GM21786 (cell line): ENCODE data around the gene UBN2.
"Not testable (repeated sequence)": the region's sequence is repeated elsewhere in the genome, so short reads cannot be mapped to it uniquely, and the experiment has no call there.

Source experiments
- ATAC-seq: cut with Tn5 transposase; IDR thresholded peaks from one replicate; pipeline ENCODE4 v1.9.1; 2021; ENCODE audit not compliant: unreplicated experiment

The UBN2 gene

DNA sequence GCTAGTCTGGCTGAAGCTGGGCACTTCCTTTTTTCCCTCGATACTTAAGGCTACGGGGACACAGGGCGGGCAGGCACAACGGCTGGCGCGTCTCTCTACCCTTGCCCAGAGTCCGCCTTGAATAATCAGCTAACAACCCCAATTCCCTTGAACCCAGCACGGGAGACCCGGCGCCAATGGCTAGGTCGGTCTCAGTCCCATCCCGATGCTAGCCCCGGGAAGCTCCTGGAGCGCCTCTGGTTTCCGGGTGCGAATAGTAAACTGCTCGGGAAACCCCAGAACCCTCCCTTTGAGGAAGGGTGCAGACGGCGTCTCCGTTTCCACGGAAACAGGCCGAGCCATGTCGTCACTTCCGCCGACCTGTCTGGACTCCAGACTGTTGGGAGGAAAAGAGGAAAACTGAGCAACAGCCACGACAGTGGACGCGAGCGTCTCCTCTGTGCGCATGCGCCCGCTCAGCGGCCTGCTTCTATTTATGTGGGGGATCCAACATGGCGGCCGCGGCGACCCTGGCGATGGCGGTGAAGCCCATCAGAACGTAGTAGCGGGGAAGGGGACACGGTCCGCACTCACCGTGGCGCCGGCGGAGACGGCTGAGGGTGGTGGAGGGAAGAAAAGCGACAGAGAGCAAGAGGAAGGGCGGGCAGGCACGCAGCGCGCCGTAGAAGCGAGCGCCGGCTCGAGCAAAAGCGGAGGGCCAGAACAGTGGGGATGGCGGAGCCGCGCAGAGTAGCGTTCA lies at the start of gene UBN2:
Gene UBN2, plus strand, starts transcription at position 464 of the 739 bp plus-strand sequence. Its CDS starts 248 bp downstream, at position 712.
- ATAC-seq = peak; percentile 96

GRCh38 chr7:139181404-139181803 lies 49.6 kb upstream of the UBN2 start:
- ATAC-seq = no peak

- no peak for ATAC-seq
These were observed 48.7 kb upstream of the UBN2 start for GRCh38 chr7:139182363-139182762.

- no peak for ATAC-seq
These were observed 47.8 kb upstream of the UBN2 start for GRCh38 chr7:139183251-139183650.

DNA sequence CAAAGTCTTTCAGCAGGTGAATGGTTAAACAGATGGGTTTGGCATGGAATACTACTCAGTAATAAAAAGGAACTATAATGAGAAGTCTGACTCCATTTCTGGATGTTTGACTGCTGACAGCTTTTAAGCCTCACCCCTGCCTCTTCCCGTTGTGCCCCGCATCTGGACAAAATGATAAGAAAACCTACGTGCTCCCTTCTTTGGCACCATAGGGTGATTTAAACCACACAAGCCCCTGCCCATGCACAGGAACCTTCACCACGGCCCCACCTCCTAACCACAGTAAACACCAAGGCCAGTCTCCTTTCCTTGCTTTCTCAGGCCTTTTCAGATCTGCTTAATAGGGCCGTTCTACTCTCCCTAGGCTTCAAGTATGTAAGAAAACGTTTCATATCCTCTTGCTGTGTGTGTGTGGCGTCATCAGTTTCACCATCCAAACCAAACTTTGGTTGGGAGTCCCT lies 47.1 kb upstream of the UBN2 start:
- no peak for ATAC-seq

DNA sequence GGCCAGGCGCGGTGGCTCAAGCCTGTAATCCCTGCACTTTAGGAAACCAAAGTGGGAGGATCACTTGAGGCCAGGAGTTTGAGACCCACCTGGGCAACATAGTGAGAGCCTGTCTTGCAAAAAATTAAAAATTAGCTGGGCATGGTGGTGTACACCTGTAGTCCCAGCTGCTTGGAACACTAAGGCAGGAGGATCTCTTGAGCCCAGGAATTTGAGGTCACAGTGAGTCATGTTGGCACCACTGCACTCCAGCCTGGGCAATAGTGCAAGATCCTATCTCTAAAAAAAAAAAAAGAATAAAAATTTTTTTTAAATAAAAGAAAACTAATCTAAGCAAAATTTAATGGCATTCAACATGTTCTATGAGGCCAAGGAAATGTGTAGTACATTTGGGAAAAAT lies 44.9 kb upstream of the UBN2 start:
- ATAC-seq = no peak

GRCh38 chr7:139189357-139189756 lies 41.7 kb upstream of the UBN2 start:
- ATAC-seq = no peak

- no peak for ATAC-seq
These were observed 38.9 kb upstream of the UBN2 start for GRCh38 chr7:139192014-139192706.

- ATAC-seq = no peak
These were observed 30.7 kb upstream of the UBN2 start for GRCh38 chr7:139200382-139200781.

DNA sequence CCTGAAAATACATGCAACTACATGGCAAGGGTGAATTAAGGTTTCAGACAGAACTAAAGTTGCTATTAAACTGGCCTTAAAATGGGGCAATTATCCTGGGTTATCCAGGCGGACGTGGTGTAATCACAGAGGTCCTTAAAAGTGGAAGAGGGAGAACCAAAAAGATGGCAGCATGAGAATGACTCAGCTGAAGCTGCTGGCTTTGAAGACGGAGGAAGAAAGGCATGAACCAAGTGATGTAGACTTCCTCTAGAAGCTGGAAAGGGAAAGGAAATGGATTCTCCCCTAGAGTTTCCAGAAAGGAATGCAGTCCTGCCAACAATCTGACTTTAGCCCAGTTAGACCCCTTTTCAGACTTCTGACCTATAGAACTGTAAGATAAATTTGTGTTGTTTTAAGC lies 27.0 kb upstream of the UBN2 start:
- ATAC-seq = no peak

- ATAC-seq = no peak
These were observed 25.2 kb upstream of the UBN2 start for GRCh38 chr7:139205843-139206242.

DNA sequence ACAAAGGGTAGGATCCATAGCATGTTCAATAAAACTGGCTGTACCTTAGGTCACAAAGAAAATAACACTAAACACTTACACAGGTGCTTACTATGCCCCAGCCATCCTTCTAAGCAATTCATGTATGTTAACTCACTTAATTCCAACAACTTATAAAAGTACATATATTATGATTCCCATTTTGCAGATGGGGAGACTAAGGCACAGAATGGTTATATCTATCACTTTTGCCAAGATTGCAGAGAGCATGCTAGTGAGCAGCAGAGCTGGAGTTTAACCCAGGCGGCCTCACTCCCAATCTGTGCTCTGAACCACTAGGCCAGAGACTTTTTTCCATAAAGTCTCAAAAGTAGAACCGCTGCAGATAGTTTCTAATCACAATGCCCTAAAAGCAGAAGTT lies 18.9 kb upstream of the UBN2 start:
- ATAC-seq = no peak

DNA sequence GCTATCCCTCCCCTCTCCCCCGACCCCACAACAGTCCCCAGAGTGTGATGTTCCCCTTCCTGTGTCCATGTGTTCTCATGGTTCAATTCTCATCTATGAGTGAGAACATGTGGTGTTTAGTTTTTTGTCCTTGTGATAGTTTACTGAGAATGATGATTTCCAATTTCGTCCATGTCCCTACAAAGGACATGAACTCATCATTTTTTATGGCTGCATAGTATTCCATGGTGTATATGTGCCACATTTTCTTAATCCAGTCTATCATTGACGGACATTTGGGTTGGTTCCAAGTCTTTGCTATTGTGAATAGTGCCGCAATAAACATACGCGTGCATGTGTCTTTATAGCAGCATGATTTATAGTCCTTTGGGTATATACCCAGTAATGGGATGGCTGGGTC lies 17.5 kb upstream of the UBN2 start:
- ATAC-seq = not testable (repeated sequence)

DNA sequence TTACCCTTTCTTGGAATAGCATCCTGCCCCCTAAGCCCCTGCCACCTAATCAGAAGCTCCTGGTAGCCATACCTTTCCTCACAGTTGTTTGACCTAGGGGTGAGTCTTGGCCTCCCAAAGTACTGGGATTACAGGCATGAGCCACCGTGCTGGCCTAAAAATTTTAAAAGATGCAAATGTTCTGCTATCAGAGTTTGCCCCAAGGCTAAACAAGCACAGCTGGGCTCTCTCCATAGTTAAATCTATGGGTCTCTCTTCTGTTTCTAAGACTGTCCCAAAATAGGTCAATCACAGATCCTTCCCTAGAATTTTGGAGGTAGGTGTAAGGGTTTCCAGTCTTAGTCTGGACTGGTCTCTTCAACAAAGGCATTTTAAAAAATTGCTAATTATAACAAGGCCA lies 12.9 kb upstream of the UBN2 start:
- no peak for ATAC-seq

GRCh38 chr7:139224219-139224618 lies 6.8 kb upstream of the UBN2 start:
- ATAC-seq = no peak

GRCh38 chr7:139224836-139225235 lies 6.2 kb upstream of the UBN2 start:
- not testable (repeated sequence) for ATAC-seq

GRCh38 chr7:139225286-139226157 lies 5.5 kb upstream of the UBN2 start:
- not testable (repeated sequence) for ATAC-seq

- ATAC-seq = not testable (repeated sequence)
These were observed 4.9 kb upstream of the UBN2 start for GRCh38 chr7:139226158-139226515.

GRCh38 chr7:139226988-139227488 lies 4.0 kb upstream of the UBN2 start:
- ATAC-seq = not testable (repeated sequence)

GRCh38 chr7:139230023-139230422 lies 1.0 kb upstream of the UBN2 start:
- ATAC-seq = no peak

GRCh38 chr7:139230484-139230773 lies 608 bp upstream of the UBN2 start:
- no peak for ATAC-seq
